GM12878 (cell line): ENCODE measurements around the gene SIVA1. TPM values are rescaled to one million over a fixed set of nuclear protein-coding genes. Genes with fewer than 3 reads are reported as not detected.

Experiments used
- ATAC-seq: fragments of 200-7000 bp; cut with Tn5 transposase; 3 replicates; pipeline ENCODE4 v1.9.1; 2020; ENCODE audit warnings: mild to moderate bottlenecking, moderate library complexity
- BruUV-seq: library from RNA; stranded (reverse); fragments of 400-500 nt; replicated peaks from 2 replicates; lab custom pipeline; 2021; lab: Mats Ljungman, UMichigan
- CTCF ChIA-PET: fragments of 300-600 bp; sonication (Branson Sonifier 250); formaldehyde crosslinking; extraction: SDS; loops from one replicate; lab custom pipeline; 2021; ENCODE audit warnings: inconsistent platforms; lab: Yijun Ruan, JAX
- POLR2A ChIA-PET: fragments of 350-600 bp; formaldehyde crosslinking; extraction: SDS; loops from one replicate; lab custom pipeline; 2021; ENCODE audit warnings: inconsistent platforms; lab: Charles Lee
- RAD21 ChIA-PET: fragments of 300-600 bp; sonication (Branson Sonifier 250); formaldehyde crosslinking; loops from one replicate; lab custom pipeline; 2023; ENCODE audit warnings: antibody characterized with exemption; ENCODE audit not compliant: unreplicated experiment; lab: Charles Lee
- SMC1A ChIA-PET: fragments of 300-600 bp; sonication (Branson Sonifier 250); formaldehyde crosslinking; loops from one replicate; lab custom pipeline; 2023; ENCODE audit not compliant: unreplicated experiment, uncharacterized antibody; lab: Charles Lee
- DNase-seq: peaks from one replicate; pipeline ENCODE4 v3.0.0-alpha.2; 2011; ENCODE audit warnings: low read depth, low spot score
- FAIRE-seq: peaks from 3 replicates; lab custom pipeline; 2011; peaks lifted over from hg19 to GRCh38; lab: Jason Lieb, UNC
- H2AFZ ChIP-seq: 2 replicates; pipeline ENCODE4 v1.6.0; 2011; ENCODE audit warnings: low read depth, low read length, control low read depth; ENCODE audit not compliant: control insufficient read depth
- H3K27ac ChIP-seq: 2 replicates; pipeline ENCODE4 v1.5.1; 2011; ENCODE audit warnings: control low read depth; ENCODE audit not compliant: control insufficient read depth, insufficient read depth
- H3K27me3 ChIP-seq, 2 experiments: replicated peaks in 1 of 2; 2 replicates each; pipeline versions ENCODE4 v1.6.0 to v1.6.1; 2011; ENCODE audit warnings: low read length in 1 of 2; ENCODE audit not compliant: control insufficient read depth in 2 of 2, insufficient read depth in 2 of 2
- H3K36me3 ChIP-seq, 2 experiments: 2 replicates each; pipeline ENCODE4 v1.5.1; 2011; ENCODE audit warnings: low read length in 1 of 2; ENCODE audit not compliant: control insufficient read depth in 2 of 2, insufficient read depth in 2 of 2
- H3K4me1 ChIP-seq: 2 replicates; pipeline ENCODE4 v1.6.1; 2011; ENCODE audit warnings: mild to moderate bottlenecking, low read length, moderate library complexity, mixed read lengths; ENCODE audit not compliant: control insufficient read depth, insufficient read depth
- H3K4me2 ChIP-seq: 2 replicates; pipeline ENCODE4 v1.6.0; 2011; ENCODE audit warnings: control low read depth; ENCODE audit not compliant: control insufficient read depth, insufficient read depth
- H3K4me3 ChIP-seq: fragments of 200-600 bp; sonication (generic); 2 replicates; pipeline ENCODE4 v1.5.1; 2016
- H3K79me2 ChIP-seq: 2 replicates; pipeline ENCODE4 v1.6.0; 2011; ENCODE audit warnings: low read length; ENCODE audit not compliant: control insufficient read depth, insufficient read depth
- H3K9ac ChIP-seq: 2 replicates; pipeline ENCODE4 v1.8.0; 2011; ENCODE audit warnings: low read length, control low read depth, mixed read lengths; ENCODE audit not compliant: control insufficient read depth, insufficient read depth
- H3K9me3 ChIP-seq: replicated peaks from 3 replicates; pipeline ENCODE4 v1.5.1; 2011; ENCODE audit warnings: mild to moderate bottlenecking, low read length; ENCODE audit not compliant: control insufficient read depth, insufficient read depth
- H4K20me1 ChIP-seq: 2 replicates; pipeline ENCODE4 v1.6.0; 2011; ENCODE audit not compliant: control insufficient read depth, insufficient read depth
- CBFB ChIP-seq: IDR thresholded peaks from 2 replicates; pipeline ENCODE4 v1.6.1; 2016; ENCODE audit warnings: antibody characterized with exemption, low read depth
- CBX5 ChIP-seq: sonication (generic); IDR thresholded peaks from 2 replicates; pipeline ENCODE4 v1.6.1; 2016; ENCODE audit warnings: low read depth, moderate library complexity, mild to moderate bottlenecking, inconsistent platforms
- CREB1 ChIP-seq: IDR thresholded peaks from 2 replicates; pipeline ENCODE4 v1.6.1; 2012; ENCODE audit warnings: low read depth, mild to moderate bottlenecking, inconsistent platforms
- CTCF ChIP-seq, 3 experiments: IDR thresholded peaks in 2 of 3; conservative IDR thresholded peaks in 1 of 3; 2 replicates each; pipeline ENCODE4 v1.5.1; 2011; ENCODE audit warnings: low read depth in 3 of 3, low read length in 3 of 3, mild to moderate bottlenecking in 3 of 3, control low read depth in 2 of 3, moderate library complexity in 2 of 3, inconsistent platforms in 1 of 3, mixed read lengths in 1 of 3; ENCODE audit not compliant: control insufficient read depth in 2 of 3, insufficient read depth in 1 of 3; ENCODE audit errors: extremely low read depth in 1 of 3
- E2F8 ChIP-seq: fragments of 450-650 bp; IDR thresholded peaks from 2 replicates; pipeline ENCODE4 v1.6.1; 2018; ENCODE audit warnings: mild to moderate bottlenecking, low read depth, moderate library complexity; ENCODE audit not compliant: partially characterized antibody
- EZH2 ChIP-seq: IDR thresholded peaks from 2 replicates; pipeline ENCODE4 v1.6.1; 2012; ENCODE audit warnings: low read depth, mild to moderate bottlenecking, control low read depth, inconsistent platforms, low read length, borderline replicate concordance; ENCODE audit not compliant: control insufficient read depth
- POLR2A ChIP-seq: IDR thresholded peaks from 2 replicates; pipeline ENCODE4 v1.6.1; 2011; ENCODE audit warnings: low read depth, mild to moderate bottlenecking, low read length
- SIN3A ChIP-seq: IDR thresholded peaks from 2 replicates; pipeline ENCODE4 v1.6.1; 2012; ENCODE audit warnings: low read depth, low read length, improper control_type of control experiment
- WGBS: methylation state at CpG from one replicate; pipeline ENCODE4 v1.1.6; 2016; ENCODE audit warnings: low lambda C conversion rate; ENCODE audit not compliant: insufficient replicate concordance, insufficient coverage; ENCODE audit errors: missing lambda C conversion rate; 5-methylcytosine and 5-hydroxymethylcytosine counted together
- in situ Hi-C: fragments of 300-500 bp; cut with MboI; formaldehyde crosslinking; loops from 9 replicates; pipeline ENCODE4 v1.14.3; 2018; ENCODE audit warnings: mixed read lengths
- intact Hi-C: fragments of 100-400 bp; cut with micrococcal nuclease; formaldehyde crosslinking; loops from one replicate; pipeline ENCODE4 v1.14.2; 2022; ENCODE audit not compliant: unreplicated experiment
- polyA plus RNA-seq, 11 experiments: library from polyadenylated mRNA; depleted of rRNA in 4 of 11; unstranded in 6 of 11; stranded (reverse) in 5 of 11; fragments of >200 nt; fragmentation: Nextera tagmentation in 4 of 11; fragmentation: Illumina TruSeq in 1 of 11; extraction: Ambion mirVana in 4 of 11; extraction: Trizol in 1 of 11; gene quantifications; 1 replicate in 1 of 11; 2 replicates in 10 of 11; pipeline versions ENCODE4 v1.2.1 to v1.2.3, GENCODE V29; 2011 to 2016; ENCODE audit warnings: inconsistent platforms in 2 of 11, missing spikeins in 2 of 11, low read depth in 1 of 11
- total RNA-seq, 4 experiments: library from RNA; depleted of rRNA in 3 of 4; stranded (reverse); fragments of >200 nt in 3 of 4; fragmentation: Illumina TruSeq in 1 of 4; extraction: Trizol in 1 of 4; gene quantifications; 2 replicates each; pipeline versions ENCODE4 v1.2.1 to v1.2.3, GENCODE V29; 2013 to 2021

The SIVA1 gene
- total and polyA plus RNA-seq, 10 of the 15 experiments (the other 5 are each of a cell fraction or from before 2014, with no cell fraction given) = 4.6 to 282 (median 106) TPM

DNA sequence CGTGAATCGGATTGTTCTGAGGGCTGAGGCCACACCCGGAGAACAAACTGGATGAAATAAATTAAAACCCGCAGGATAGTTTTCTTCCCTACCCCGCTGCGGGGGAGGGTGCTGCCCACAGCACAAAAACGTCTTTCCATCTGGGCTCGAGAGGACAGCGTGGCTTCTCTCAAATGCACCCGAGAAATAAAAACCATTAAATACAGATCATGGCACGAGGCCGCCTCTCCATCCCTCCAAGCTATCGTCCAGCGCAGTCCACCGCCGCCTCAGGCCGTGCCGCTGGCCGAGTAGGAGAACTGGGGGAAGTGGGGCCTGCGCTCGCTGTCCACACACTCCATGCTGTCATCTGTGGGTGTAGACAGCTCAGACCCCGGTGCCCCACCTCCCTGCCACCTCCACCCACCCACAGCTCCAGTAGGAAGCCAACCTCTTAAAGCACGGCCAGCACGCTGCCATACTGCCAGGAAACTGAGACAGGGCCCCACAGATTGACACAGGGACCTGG lies 17.2 kb downstream of the SIVA1 start:
- in situ Hi-C loops = no loop called here
- POLR2A ChIA-PET = no interaction called here

GRCh38 chr14:104770851-104771272 lies 17.9 kb downstream of the SIVA1 start:
- 78% methylated on average over 5 of the region's 5 CpGs for WGBS
- FAIRE-seq (no peak), ATAC-seq (0 out of 3 replicates have a peak, but pooled peaks have one; percentile 17), DNase-seq (no peak)
- no peak overlapping the region for H3K27ac ChIP-seq
- no peaks in the 10 kb centered on the region for H3K79me2 ChIP-seq
- no peaks in the 10 kb centered on the region for H4K20me1 ChIP-seq
- BruUV-seq = no TSS peak
- ChIA-PET RAD21 (interaction anchor here (3.5 kb wide), 1 partner anchor 18 kb away, joined by 8 read pairs; the partner anchor contains the start of gene SIVA1), POLR2A (no interaction called here), SMC1A (no interaction called here), CTCF (interaction anchor here (0.7 to 1.6 kb wide), 4 partner anchors 18 to 55 kb away, joined by 3 to 16 read pairs (median 3); partner anchors contain the start of gene SIVA1)
- no peak overlapping the region for H2AFZ ChIP-seq
- H3K4me1 ChIP-seq = no peaks in the 10 kb centered on the region; the same call in 1 of the 2 replicates
- TF ChIP-seq CREB1 (no peak), EZH2 (no peak), SIN3A (no peak), E2F8 (no peak), CTCF (IDR thresholded peaks at IDR 0.05 in 2 of 3, conservative IDR thresholded peaks at IDR 0.05 in 1 of 3; ENCODE audit: control insufficient read depth in 2 of 3, extremely low read depth in 1 of 3, insufficient read depth in 1 of 3, low read depth in 3 of 3, low read length in 3 of 3) (peak; percentile 4 to 69 (median 67); a peak in 4 of 6 replicates), CBX5 (peak; percentile 93; the same call in 1 of the 2 replicates)
- intact Hi-C loops = no loop called here
- H3K4me2 ChIP-seq = no peak overlapping the region
- H3K9ac ChIP-seq = no peak overlapping the region
- in situ Hi-C loops = no loop called here
- H3K36me3 ChIP-seq = peaks cover 5 to 20% of the 10 kb centered on the region in 2 experiments; a peak in 3 of 4 replicates
- no peaks in the 10 kb centered on the region for H3K27me3 ChIP-seq
- no peak overlapping the region for H3K4me3 ChIP-seq
- H3K9me3 ChIP-seq = no peaks in the 10 kb centered on the region; the same call in 2 of the 3 replicates

More for the DNA sequence above, 17.2 kb downstream of the SIVA1 start:
- no peak for FAIRE-seq
- RAD21 ChIA-PET = interaction anchor here (3.5 kb wide), 1 partner anchor 17 kb away, joined by 8 read pairs; the partner anchor contains the start of gene SIVA1
- Histone ChIP-seq H3K27me3 (no peaks in the 10 kb centered on the region), H3K79me2 (no peaks in the 10 kb centered on the region)
- 90% methylated on average over 21 of the region's 24 CpGs for WGBS
- no peak for TF ChIP-seq CBFB
- TF ChIP-seq POLR2A = 0 out of 2 replicates have a peak, but pooled peaks have one; percentile 34
- TF ChIP-seq, all 136 proteins: peak for 1
- Histone ChIP-seq H3K4me3 (no peak overlapping the region), H3K27ac (no peak overlapping the region), H3K9me3 (no peaks in the 10 kb centered on the region; the same call in 2 of the 3 replicates), H3K36me3 (peaks cover 5 to 17% of the 10 kb centered on the region in 2 experiments; a peak in 3 of 4 replicates), H3K9ac (no peak overlapping the region), H4K20me1 (no peaks in the 10 kb centered on the region), H3K4me2 (no peak overlapping the region), H2AFZ (no peak overlapping the region), H3K4me1 (no peaks in the 10 kb centered on the region; the same call in 1 of the 2 replicates)
- no peak for DNase-seq
- intact Hi-C loops = no loop called here
- ChIA-PET SMC1A (no interaction called here), CTCF (interaction anchor here (1.6 to 2.8 kb wide), 2 partner anchors 17 to 56 kb away, joined by 13 to 16 read pairs; partner anchors contain the start of gene SIVA1)
- no TSS peak for BruUV-seq
- ATAC-seq = no peak
